H9 (cell line): Measurements from ENCODE around the gene NFYC. TPM values are rescaled to one million over a fixed set of nuclear protein-coding genes. Genes with fewer than 3 reads are reported as not detected.

ENCODE experiments used
- DNase-seq: peaks from one replicate; pipeline ENCODE4 v3.0.0-alpha.2; 2017
- H2AFZ ChIP-seq: one replicate; pipeline ENCODE4 v1.6.1; 2013; ENCODE audit warnings: mild to moderate bottlenecking, low read length, control low read depth, moderate library complexity
- H2AK5ac ChIP-seq: 2 replicates; pipeline ENCODE4 v1.6.1; 2013; ENCODE audit warnings: low read length, control low read depth, mixed read lengths; ENCODE audit not compliant: insufficient read length
- H2BK120ac ChIP-seq: one replicate; pipeline ENCODE4 v1.6.1; 2013; ENCODE audit warnings: low read depth, mild to moderate bottlenecking, low read length, control low read depth, inconsistent platforms; ENCODE audit not compliant: poor library complexity, severe bottlenecking
- H2BK12ac ChIP-seq: 2 replicates; pipeline ENCODE4 v1.6.1; 2013; ENCODE audit warnings: low read length, control low read depth, mixed read lengths, low read depth; ENCODE audit not compliant: insufficient read length
- H2BK15ac ChIP-seq: 2 replicates; pipeline ENCODE4 v1.6.1; 2013; ENCODE audit warnings: low read depth, low read length, control low read depth
- H2BK20ac ChIP-seq: one replicate; pipeline ENCODE4 v1.6.1; 2013; ENCODE audit warnings: low read depth, mild to moderate bottlenecking, low read length, control low read depth, inconsistent platforms; ENCODE audit not compliant: poor library complexity, severe bottlenecking
- H2BK5ac ChIP-seq: 2 replicates; pipeline ENCODE4 v1.6.1; 2013; ENCODE audit warnings: low read length, control low read depth, mixed read lengths; ENCODE audit not compliant: insufficient read length
- H3K14ac ChIP-seq: 2 replicates; pipeline ENCODE4 v1.6.1; 2013; ENCODE audit warnings: low read length, control low read depth; ENCODE audit not compliant: insufficient read depth
- H3K18ac ChIP-seq: 2 replicates; pipeline ENCODE4 v1.6.1; 2013; ENCODE audit warnings: low read depth, mild to moderate bottlenecking, mixed read lengths, low read length, control low read depth; ENCODE audit not compliant: insufficient read length
- H3K23ac ChIP-seq: 2 replicates; pipeline ENCODE4 v1.6.1; 2013; ENCODE audit warnings: low read length, control low read depth, mixed read lengths, low read depth; ENCODE audit not compliant: insufficient read length
- H3K23me2 ChIP-seq: 2 replicates; pipeline ENCODE4 v1.6.1; 2013; ENCODE audit warnings: low read depth, mild to moderate bottlenecking, mixed read lengths, low read length, control low read depth; ENCODE audit not compliant: insufficient read length, poor library complexity, severe bottlenecking
- H3K27ac ChIP-seq: 2 replicates; pipeline ENCODE4 v1.5.1; 2013; ENCODE audit warnings: low read length, control low read depth, mixed read lengths, low read depth; ENCODE audit not compliant: insufficient read length
- H3K27me3 ChIP-seq: 2 replicates; pipeline ENCODE4 v1.6.1; 2013; ENCODE audit warnings: low read length, control low read depth, inconsistent platforms; ENCODE audit not compliant: insufficient read depth
- H3K4ac ChIP-seq: 2 replicates; pipeline ENCODE4 v1.6.1; 2013; ENCODE audit warnings: low read depth, mild to moderate bottlenecking, control low read depth, inconsistent platforms, low read length, moderate library complexity
- H3K4me1 ChIP-seq: 2 replicates; pipeline ENCODE4 v1.6.1; 2013; ENCODE audit warnings: low read length, control low read depth, inconsistent platforms; ENCODE audit not compliant: insufficient read depth
- H3K4me2 ChIP-seq: 2 replicates; pipeline ENCODE4 v1.6.1; 2013; ENCODE audit warnings: low read length, control low read depth, mixed read lengths; ENCODE audit not compliant: insufficient read length, insufficient read depth
- H3K56ac ChIP-seq: 2 replicates; pipeline ENCODE4 v1.6.1; 2013; ENCODE audit warnings: low read depth, mild to moderate bottlenecking, mixed read lengths, low read length, control low read depth; ENCODE audit not compliant: insufficient read length
- H3K79me1 ChIP-seq: 2 replicates; pipeline ENCODE4 v1.6.1; 2013; ENCODE audit warnings: low read depth, mild to moderate bottlenecking, moderate library complexity, low read length, control low read depth, inconsistent platforms; ENCODE audit not compliant: insufficient read depth, poor library complexity, severe bottlenecking
- H3K79me2 ChIP-seq: 2 replicates; pipeline ENCODE4 v1.6.1; 2013; ENCODE audit warnings: low read length, control low read depth, inconsistent platforms; ENCODE audit not compliant: insufficient read depth
- H3K9ac ChIP-seq: 2 replicates; pipeline ENCODE4 v1.6.1; 2013; ENCODE audit warnings: low read length, control low read depth, mixed read lengths; ENCODE audit not compliant: insufficient read length; ENCODE audit errors: extremely low read depth
- H3K9me3 ChIP-seq: one replicate; pipeline ENCODE4 v1.6.1; 2013; ENCODE audit warnings: low read depth, low read length, inconsistent platforms; ENCODE audit not compliant: control insufficient read depth
- H3T11ph ChIP-seq: one replicate; pipeline ENCODE4 v1.6.1; 2013; ENCODE audit warnings: mild to moderate bottlenecking, low read length, control low read depth, inconsistent platforms
- H4K20me1 ChIP-seq: one replicate; pipeline ENCODE4 v1.6.1; 2013; ENCODE audit not compliant: control insufficient read depth, insufficient read length, insufficient read depth
- H4K5ac ChIP-seq: 2 replicates; pipeline ENCODE4 v1.6.1; 2013; ENCODE audit warnings: low read depth, mild to moderate bottlenecking, mixed read lengths, low read length, control low read depth; ENCODE audit not compliant: insufficient read length
- H4K8ac ChIP-seq: replicated peaks from 2 replicates; pipeline ENCODE4 v1.6.1; 2013; ENCODE audit warnings: low read length, control low read depth, mixed read lengths, low read depth; ENCODE audit not compliant: insufficient read length
- H4K91ac ChIP-seq: 2 replicates; pipeline ENCODE4 v1.6.1; 2013; ENCODE audit warnings: low read depth, mild to moderate bottlenecking, moderate library complexity, mixed read lengths, low read length, control low read depth; ENCODE audit not compliant: insufficient read length
- H3K27ac Mint-ChIP-seq, 3 experiments: 2 replicates in 2 of 3; 3 replicates in 1 of 3; pipeline ENCODE4 v1.8.0; 2020 to 2021; ENCODE audit warnings: mixed read lengths in 3 of 3, mild to moderate bottlenecking in 1 of 3, moderate library complexity in 1 of 3
- H3K27me3 Mint-ChIP-seq: 2 replicates; pipeline ENCODE4 v1.8.0; 2021; ENCODE audit warnings: low read depth, mild to moderate bottlenecking, moderate library complexity, mixed read lengths
- H3K36me3 Mint-ChIP-seq, 3 experiments: 2 replicates in 2 of 3; 3 replicates in 1 of 3; pipeline ENCODE4 v1.8.0; 2020 to 2021; ENCODE audit warnings: low read depth in 3 of 3, mixed read lengths in 3 of 3; ENCODE audit not compliant: insufficient read depth in 1 of 3
- H3K4me1 Mint-ChIP-seq, 2 experiments: 2 replicates each; pipeline ENCODE4 v1.8.0; 2020; ENCODE audit warnings: mixed read lengths in 2 of 2
- H3K4me3 Mint-ChIP-seq, 2 experiments: 2 replicates in 1 of 2; 3 replicates in 1 of 2; pipeline ENCODE4 v1.8.0; 2020 to 2021; ENCODE audit warnings: mild to moderate bottlenecking in 2 of 2, mixed read lengths in 2 of 2, moderate library complexity in 1 of 2
- H3K9me3 Mint-ChIP-seq, 2 experiments: 2 replicates in 1 of 2; 3 replicates in 1 of 2; pipeline ENCODE4 v1.8.0; 2020; ENCODE audit warnings: mild to moderate bottlenecking in 2 of 2, mixed read lengths in 2 of 2, moderate library complexity in 1 of 2
- WGBS: extraction: QIAGEN DNeasy Blood & Tissue Kit; methylation state at CpG from one replicate; pipeline ENCODE4 v1.1.7; 2013; ENCODE audit warnings: missing lambda C conversion rate, low lambda C conversion rate, mixed read lengths; ENCODE audit not compliant: insufficient read length; ENCODE audit errors: extremely low coverage; 5-methylcytosine and 5-hydroxymethylcytosine counted together
- total RNA-seq: library from RNA; stranded (reverse); gene quantifications from 2 replicates; pipeline ENCODE4 v1.2.1, GENCODE V29; 2021
- TF ChIP-seq, protein P1 (sequence below): fragments of 200-600 bp; sonication (generic); conservative IDR thresholded peaks from 3 replicates; pipeline ENCODE4 v1.8.0; 2021; ENCODE audit warnings: antibody characterized with exemption, mild to moderate bottlenecking

Gene NFYC
- total RNA-seq, 1 experiment from 2014 or later: 54.7 TPM

- H3K56ac ChIP-seq: no peak overlapping the region
- Mint-ChIP-seq H3K27ac (no peak overlapping the region), H3K4me3 (no peak overlapping the region; a peak in 1 of 5 replicates), H3K9me3 (no peaks in the 10 kb centered on the region), H3K27me3 (peaks cover 62% of the 10 kb centered on the region), H3K36me3 (no peaks in the 10 kb centered on the region; a peak in 1 of 7 replicates), H3K4me1 (peaks cover 11 to 28% of the 10 kb centered on the region in 2 experiments)
- H3K23ac ChIP-seq: no peak overlapping the region
- H4K5ac ChIP-seq: no peak overlapping the region
- no peak overlapping the region for H3K4me2 ChIP-seq
- H2BK5ac ChIP-seq: no peak overlapping the region
- no peaks in the 10 kb centered on the region for H3K79me2 ChIP-seq
- H3K9ac ChIP-seq: no peak overlapping the region
- H3K18ac ChIP-seq: no peak overlapping the region
- no peak overlapping the region for H2BK15ac ChIP-seq
- no peaks in the 10 kb centered on the region for H3K9me3 ChIP-seq
- no peak for DNase-seq
- no peaks in the 10 kb centered on the region for H3K4me1 ChIP-seq
- H3K23me2 ChIP-seq: peaks cover 17% of the 10 kb centered on the region
- no peak overlapping the region for H2BK12ac ChIP-seq
- no peak overlapping the region for H4K91ac ChIP-seq
- H3T11ph ChIP-seq: no peak overlapping the region
- no peak overlapping the region for H2AFZ ChIP-seq
- H3K27ac ChIP-seq: no peak overlapping the region
- no peak overlapping the region for H4K8ac ChIP-seq
- no peaks in the 10 kb centered on the region for H3K79me1 ChIP-seq
- no peak overlapping the region for H3K4ac ChIP-seq
- H3K14ac ChIP-seq: no peak overlapping the region; the same call in 1 of the 2 replicates
- peaks cover 9% of the 10 kb centered on the region; the same call in 1 of the 2 replicates for H3K27me3 ChIP-seq
- TF ChIP-seq, protein P1, sequence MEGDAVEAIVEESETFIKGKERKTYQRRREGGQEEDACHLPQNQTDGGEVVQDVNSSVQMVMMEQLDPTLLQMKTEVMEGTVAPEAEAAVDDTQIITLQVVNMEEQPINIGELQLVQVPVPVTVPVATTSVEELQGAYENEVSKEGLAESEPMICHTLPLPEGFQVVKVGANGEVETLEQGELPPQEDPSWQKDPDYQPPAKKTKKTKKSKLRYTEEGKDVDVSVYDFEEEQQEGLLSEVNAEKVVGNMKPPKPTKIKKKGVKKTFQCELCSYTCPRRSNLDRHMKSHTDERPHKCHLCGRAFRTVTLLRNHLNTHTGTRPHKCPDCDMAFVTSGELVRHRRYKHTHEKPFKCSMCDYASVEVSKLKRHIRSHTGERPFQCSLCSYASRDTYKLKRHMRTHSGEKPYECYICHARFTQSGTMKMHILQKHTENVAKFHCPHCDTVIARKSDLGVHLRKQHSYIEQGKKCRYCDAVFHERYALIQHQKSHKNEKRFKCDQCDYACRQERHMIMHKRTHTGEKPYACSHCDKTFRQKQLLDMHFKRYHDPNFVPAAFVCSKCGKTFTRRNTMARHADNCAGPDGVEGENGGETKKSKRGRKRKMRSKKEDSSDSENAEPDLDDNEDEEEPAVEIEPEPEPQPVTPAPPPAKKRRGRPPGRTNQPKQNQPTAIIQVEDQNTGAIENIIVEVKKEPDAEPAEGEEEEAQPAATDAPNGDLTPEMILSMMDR: no peak
- H4K20me1 ChIP-seq: no peaks in the 10 kb centered on the region
- WGBS: no CpG with 5 or more reads among the region's 7 CpGs
- H2BK120ac ChIP-seq: no peak overlapping the region
- H2AK5ac ChIP-seq: no peak overlapping the region
- H2BK20ac ChIP-seq: no peak overlapping the region
Observed at GRCh38 chr1:40785446-40785845, 93.9 kb downstream of the NFYC start.
